ENCODE measurements around the gene ST3GAL3. TPM values are rescaled to one million over a fixed set of nuclear protein-coding genes. Genes with fewer than 3 reads are reported as not detected.

The ST3GAL3 gene
- total RNA-seq, 1 donor from 2014 or later = 15.2 TPM

DNA sequence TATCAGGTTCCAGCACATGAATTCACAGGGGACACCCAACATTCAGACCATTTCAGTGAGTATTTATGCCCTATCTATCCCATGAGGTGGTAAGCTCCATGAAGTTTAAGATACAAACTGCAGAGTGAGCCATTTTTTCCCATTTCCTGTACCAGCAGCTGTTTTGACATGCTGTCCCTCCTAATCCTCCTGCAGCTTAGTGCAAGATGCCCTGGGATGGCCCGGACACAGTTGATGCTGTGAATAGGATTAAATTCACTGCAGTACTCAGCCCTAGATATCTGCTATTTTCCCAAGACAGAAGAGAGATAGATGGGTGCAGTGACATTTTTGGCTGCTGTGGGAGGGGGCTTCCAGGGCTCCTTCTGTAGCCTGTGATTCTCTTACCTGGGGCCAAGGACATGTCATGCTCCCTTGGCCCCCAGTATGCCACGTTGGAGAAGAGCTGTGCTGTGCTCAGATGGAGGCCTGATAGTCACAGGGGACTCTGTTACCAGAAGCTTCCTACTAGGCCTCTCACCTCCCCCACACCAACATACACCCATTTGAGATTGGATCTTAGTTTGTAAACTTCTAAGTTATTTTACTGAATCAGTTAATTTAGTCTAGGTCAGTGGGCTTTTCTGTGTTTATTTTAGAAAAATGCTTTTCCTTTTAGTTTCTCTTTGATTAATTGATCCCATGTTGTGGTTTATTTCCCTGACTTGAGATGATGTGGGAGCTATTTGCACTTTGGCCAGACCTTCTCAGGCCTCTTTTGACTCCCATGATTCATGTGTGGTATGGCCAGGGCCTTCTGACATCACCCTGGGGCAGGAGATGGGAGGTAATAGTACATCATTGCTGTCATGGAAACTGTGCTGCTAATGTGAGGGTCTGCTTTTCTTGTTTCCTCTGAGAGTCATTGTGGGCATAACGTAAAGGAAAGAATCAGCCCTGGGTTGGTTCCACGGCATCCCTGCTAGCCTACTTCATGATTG, 92.6 kb downstream of the ST3GAL3 start:
- DNase-seq (ENCODE audit: low spot score) = no peak
- Mint-ChIP-seq H3K9me3 (ENCODE audit: low read depth) (no peaks in the 10 kb centered on the region), H3K4me1 (ENCODE audit: low read depth) (peaks cover 9% of the 10 kb centered on the region), H3K36me3 (ENCODE audit: low read depth) (peaks cover 1% of the 10 kb centered on the region), H3K27me3 (ENCODE audit: low read depth) (no peaks in the 10 kb centered on the region), H3K27ac (ENCODE audit: unreplicated experiment) (no peak overlapping the region), H3K4me3 (ENCODE audit: unreplicated experiment) (no peak overlapping the region)
- TF ChIP-seq, protein P1, sequence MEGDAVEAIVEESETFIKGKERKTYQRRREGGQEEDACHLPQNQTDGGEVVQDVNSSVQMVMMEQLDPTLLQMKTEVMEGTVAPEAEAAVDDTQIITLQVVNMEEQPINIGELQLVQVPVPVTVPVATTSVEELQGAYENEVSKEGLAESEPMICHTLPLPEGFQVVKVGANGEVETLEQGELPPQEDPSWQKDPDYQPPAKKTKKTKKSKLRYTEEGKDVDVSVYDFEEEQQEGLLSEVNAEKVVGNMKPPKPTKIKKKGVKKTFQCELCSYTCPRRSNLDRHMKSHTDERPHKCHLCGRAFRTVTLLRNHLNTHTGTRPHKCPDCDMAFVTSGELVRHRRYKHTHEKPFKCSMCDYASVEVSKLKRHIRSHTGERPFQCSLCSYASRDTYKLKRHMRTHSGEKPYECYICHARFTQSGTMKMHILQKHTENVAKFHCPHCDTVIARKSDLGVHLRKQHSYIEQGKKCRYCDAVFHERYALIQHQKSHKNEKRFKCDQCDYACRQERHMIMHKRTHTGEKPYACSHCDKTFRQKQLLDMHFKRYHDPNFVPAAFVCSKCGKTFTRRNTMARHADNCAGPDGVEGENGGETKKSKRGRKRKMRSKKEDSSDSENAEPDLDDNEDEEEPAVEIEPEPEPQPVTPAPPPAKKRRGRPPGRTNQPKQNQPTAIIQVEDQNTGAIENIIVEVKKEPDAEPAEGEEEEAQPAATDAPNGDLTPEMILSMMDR (IDR thresholded peaks at IDR 0.05) = no peak

DNA sequence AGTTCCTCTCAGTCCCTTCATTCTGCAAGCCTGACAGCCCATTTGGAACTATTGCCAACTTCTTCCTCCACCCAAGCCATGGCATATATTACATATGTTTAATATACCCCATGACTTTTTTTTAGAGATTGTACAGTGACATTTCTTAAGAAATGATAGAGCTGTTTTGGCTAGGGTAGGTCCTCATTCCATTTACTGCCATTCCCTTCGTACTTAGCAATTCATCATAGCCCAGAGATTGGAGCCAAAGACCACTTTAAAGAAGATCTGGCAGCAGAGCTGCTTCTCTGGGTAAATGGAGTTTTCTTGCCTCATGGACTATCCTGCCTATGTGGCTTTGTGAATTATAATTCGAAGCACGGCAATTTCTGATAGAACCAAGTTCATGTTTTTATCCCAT, 93.4 kb downstream of the ST3GAL3 start:
- no peaks in the 10 kb centered on the region for H3K27me3 Mint-ChIP-seq (ENCODE audit: low read depth)
- TF ChIP-seq, protein P1 (IDR thresholded peaks at IDR 0.05) = no peak
- no peak for DNase-seq (ENCODE audit: low spot score)

DNA sequence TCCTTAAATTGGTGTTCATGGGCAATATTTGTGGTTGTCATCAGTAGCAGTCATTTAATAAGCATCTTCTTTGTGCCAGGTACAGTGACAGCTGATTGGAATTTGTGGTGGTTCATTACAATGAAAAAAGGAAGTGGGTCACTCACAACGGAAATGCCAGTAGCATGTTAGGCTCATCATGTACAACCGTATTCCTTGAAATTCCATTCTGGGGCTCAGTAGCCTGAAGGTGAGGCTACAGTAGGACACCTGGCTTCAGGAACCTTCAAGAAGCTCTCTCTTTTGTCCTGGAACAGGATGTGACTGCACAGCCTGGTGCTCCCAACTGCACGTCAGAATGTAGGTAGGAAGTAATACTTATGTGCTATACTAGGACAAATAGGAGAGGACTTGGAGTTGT, 93.9 kb downstream of the ST3GAL3 start:
- Mint-ChIP-seq H3K27me3 (ENCODE audit: low read depth) (no peaks in the 10 kb centered on the region), H3K36me3 (ENCODE audit: low read depth) (peaks cover 1% of the 10 kb centered on the region), H3K4me1 (ENCODE audit: low read depth) (peaks cover 6% of the 10 kb centered on the region), H3K27ac (ENCODE audit: unreplicated experiment) (no peak overlapping the region), H3K4me3 (ENCODE audit: unreplicated experiment) (no peak overlapping the region), H3K9me3 (ENCODE audit: low read depth) (no peaks in the 10 kb centered on the region)
- DNase-seq (ENCODE audit: low spot score) = no peak
- TF ChIP-seq, protein P1 (IDR thresholded peaks at IDR 0.05) = no peak

More for the DNA sequence above, 93.4 kb downstream of the ST3GAL3 start:
- H3K4me3 Mint-ChIP-seq (ENCODE audit: unreplicated experiment) = no peak overlapping the region
- H3K9me3 Mint-ChIP-seq (ENCODE audit: low read depth) = no peaks in the 10 kb centered on the region
- no peak overlapping the region for H3K27ac Mint-ChIP-seq (ENCODE audit: unreplicated experiment)
- peaks cover 9% of the 10 kb centered on the region for H3K4me1 Mint-ChIP-seq (ENCODE audit: low read depth)
- peaks cover 1% of the 10 kb centered on the region for H3K36me3 Mint-ChIP-seq (ENCODE audit: low read depth)

- peaks cover 3% of the 10 kb centered on the region for H3K36me3 Mint-ChIP-seq (ENCODE audit: low read depth)
- H3K9me3 Mint-ChIP-seq (ENCODE audit: low read depth) = no peaks in the 10 kb centered on the region
- no peak overlapping the region for H3K27ac Mint-ChIP-seq (ENCODE audit: unreplicated experiment)
- no peaks in the 10 kb centered on the region for H3K27me3 Mint-ChIP-seq (ENCODE audit: low read depth)
- DNase-seq (ENCODE audit: low spot score) = no peak
- H3K4me3 Mint-ChIP-seq (ENCODE audit: unreplicated experiment) = no peak overlapping the region
- TF ChIP-seq, protein P1 (IDR thresholded peaks at IDR 0.05) = no peak
- no peaks in the 10 kb centered on the region for H3K4me1 Mint-ChIP-seq (ENCODE audit: low read depth)
Measured at GRCh38 chr1:43802356-43802980, 95.1 kb downstream of the ST3GAL3 start.

DNA sequence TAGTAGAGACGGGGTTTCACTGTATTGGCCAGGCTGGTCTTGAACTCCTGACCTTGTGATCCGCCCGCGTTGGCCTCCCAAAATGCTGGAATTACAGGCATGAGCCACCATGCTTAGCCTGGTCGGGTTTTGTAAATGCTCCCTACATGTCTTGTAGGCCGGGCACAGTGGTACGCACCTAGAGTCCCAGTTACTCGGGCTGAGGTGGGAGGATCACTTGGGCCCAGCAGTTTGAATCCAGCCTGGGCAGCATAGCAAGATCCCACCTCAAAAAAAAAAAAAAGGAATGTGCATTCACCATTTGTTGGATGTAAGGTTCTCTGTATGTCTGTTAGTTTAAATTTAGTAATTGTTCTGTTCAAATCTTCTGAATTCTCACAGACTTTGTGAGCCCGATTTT, 95.8 kb downstream of the ST3GAL3 start:
- no peak overlapping the region for H3K4me3 Mint-ChIP-seq (ENCODE audit: unreplicated experiment)
- DNase-seq (ENCODE audit: low spot score) = no peak
- H3K4me1 Mint-ChIP-seq (ENCODE audit: low read depth) = no peaks in the 10 kb centered on the region
- TF ChIP-seq, protein P1 (IDR thresholded peaks at IDR 0.05) = no peak
- peaks cover 6% of the 10 kb centered on the region for H3K36me3 Mint-ChIP-seq (ENCODE audit: low read depth)
- no peak overlapping the region for H3K27ac Mint-ChIP-seq (ENCODE audit: unreplicated experiment)
- no peaks in the 10 kb centered on the region for H3K27me3 Mint-ChIP-seq (ENCODE audit: low read depth)
- peaks cover under 1% of the 10 kb centered on the region for H3K9me3 Mint-ChIP-seq (ENCODE audit: low read depth)
